HEK293T (cell line): ENCODE measurements around the gene LEAP2.

Experiments
- CTCF ChIA-PET: fragments of 350-600 bp; formaldehyde crosslinking; extraction: SDS; loops from one replicate; lab custom pipeline; 2021; ENCODE audit warnings: antibody characterized with exemption, inconsistent platforms; lab: Yijun Ruan, JAX
- POLR2A ChIA-PET: fragments of 350-600 bp; formaldehyde crosslinking; extraction: SDS; loops from one replicate; lab custom pipeline; 2020; ENCODE audit warnings: antibody characterized with exemption, inconsistent platforms; lab: Yijun Ruan, JAX
- DNase-seq: peaks from one replicate; pipeline ENCODE4 v3.0.0; 2012; ENCODE audit warnings: mixed read lengths; ENCODE audit errors: extremely low spot score
- ARNT ChIP-seq: fragments of 450-650 bp; IDR thresholded peaks from 2 replicates; pipeline ENCODE4 v1.6.1; 2017; ENCODE audit warnings: mild to moderate bottlenecking
- BHLHE40 ChIP-seq: fragments of 450-650 bp; IDR thresholded peaks from 2 replicates; pipeline ENCODE4 v1.6.1; 2016; ENCODE audit warnings: mild to moderate bottlenecking, moderate library complexity, borderline replicate concordance
- CTBP1 ChIP-seq: fragments of 450-650 bp; IDR thresholded peaks from 2 replicates; pipeline ENCODE4 v1.6.1; 2016; ENCODE audit warnings: borderline replicate concordance
- ELF4 ChIP-seq: fragments of 450-650 bp; IDR thresholded peaks from 2 replicates; pipeline ENCODE4 v1.6.1; 2017; ENCODE audit warnings: antibody characterized with exemption
- FOXA1 ChIP-seq: fragments of 450-650 bp; IDR thresholded peaks from 2 replicates; pipeline ENCODE4 v1.6.1; 2016; ENCODE audit warnings: mild to moderate bottlenecking
- FOXK2 ChIP-seq: fragments of 450-650 bp; IDR thresholded peaks from 2 replicates; pipeline ENCODE4 v1.6.1; 2016; ENCODE audit warnings: mild to moderate bottlenecking
- FOXM1 ChIP-seq: fragments of 450-650 bp; IDR thresholded peaks from 2 replicates; pipeline ENCODE4 v1.6.1; 2017; ENCODE audit warnings: mild to moderate bottlenecking, borderline replicate concordance
- HDGF ChIP-seq: fragments of 450-650 bp; IDR thresholded peaks from 2 replicates; pipeline ENCODE4 v1.6.1; 2017; ENCODE audit warnings: antibody characterized with exemption, borderline replicate concordance
- L3MBTL2 ChIP-seq: fragments of 450-650 bp; conservative IDR thresholded peaks from 2 replicates; pipeline ENCODE4 v1.6.1; 2016; ENCODE audit warnings: mild to moderate bottlenecking
- LEF1 ChIP-seq: fragments of 450-650 bp; IDR thresholded peaks from 2 replicates; pipeline ENCODE4 v1.6.1; 2017; ENCODE audit warnings: mild to moderate bottlenecking, borderline replicate concordance
- NFRKB ChIP-seq: fragments of 450-650 bp; IDR thresholded peaks from 2 replicates; pipeline ENCODE4 v1.6.1; 2016; ENCODE audit warnings: mild to moderate bottlenecking, moderate library complexity
- SP1 ChIP-seq: fragments of 450-650 bp; IDR thresholded peaks from 2 replicates; pipeline ENCODE4 v1.6.1; 2017
- SUZ12 ChIP-seq: fragments of 450-650 bp; IDR thresholded peaks from 2 replicates; pipeline ENCODE4 v1.6.1; 2016; ENCODE audit warnings: mild to moderate bottlenecking
- TARDBP ChIP-seq: fragments of 450-650 bp; IDR thresholded peaks from 2 replicates; pipeline ENCODE4 v1.6.1; 2016
- ZNF384 ChIP-seq: fragments of 450-650 bp; IDR thresholded peaks from 2 replicates; pipeline ENCODE4 v1.6.1; 2016
- TF ChIP-seq, protein P1 (sequence below): fragments of 450-650 bp; IDR thresholded peaks from 2 replicates; pipeline ENCODE4 v1.6.1; 2016

LEAP2 gene

DNA sequence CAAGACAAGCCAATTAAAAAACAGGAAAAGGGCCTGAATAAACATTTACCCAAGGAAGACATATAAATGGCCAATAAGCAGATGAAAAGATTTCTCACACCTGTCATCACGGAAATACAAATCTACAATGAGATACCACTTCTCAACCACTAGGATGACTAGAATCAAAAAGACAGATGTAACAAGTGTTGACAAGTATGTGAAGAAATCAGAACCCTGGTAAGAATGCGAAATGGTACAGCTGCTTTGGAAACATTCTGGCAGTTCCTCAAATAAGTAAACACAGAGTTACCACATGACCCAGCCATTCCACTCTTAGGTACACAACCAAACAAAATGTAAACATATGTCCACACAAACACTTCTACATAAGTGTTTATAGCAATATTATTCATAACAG, 32.5 kb downstream of the LEAP2 start:
- ChIA-PET POLR2A (no interaction called here), CTCF (interaction anchor here (0.6 kb wide), 1 partner anchor 54 kb away, joined by 3 read pairs; no protein-coding TSS in a partner anchor)
- DNase-seq = no peak
- TF ChIP-seq BHLHE40 = no peak
- TF ChIP-seq LEF1 = no peak
- no peak for TF ChIP-seq SUZ12
- no peak for TF ChIP-seq HDGF
- no peak for TF ChIP-seq ZNF384
- TF ChIP-seq, protein P1, sequence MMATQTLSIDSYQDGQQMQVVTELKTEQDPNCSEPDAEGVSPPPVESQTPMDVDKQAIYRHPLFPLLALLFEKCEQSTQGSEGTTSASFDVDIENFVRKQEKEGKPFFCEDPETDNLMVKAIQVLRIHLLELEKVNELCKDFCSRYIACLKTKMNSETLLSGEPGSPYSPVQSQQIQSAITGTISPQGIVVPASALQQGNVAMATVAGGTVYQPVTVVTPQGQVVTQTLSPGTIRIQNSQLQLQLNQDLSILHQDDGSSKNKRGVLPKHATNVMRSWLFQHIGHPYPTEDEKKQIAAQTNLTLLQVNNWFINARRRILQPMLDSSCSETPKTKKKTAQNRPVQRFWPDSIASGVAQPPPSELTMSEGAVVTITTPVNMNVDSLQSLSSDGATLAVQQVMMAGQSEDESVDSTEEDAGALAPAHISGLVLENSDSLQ = no peak
- TF ChIP-seq ARNT = no peak
- TF ChIP-seq FOXA1 = no peak
- no peak for TF ChIP-seq SP1
- TF ChIP-seq NFRKB = no peak
- TF ChIP-seq L3MBTL2 = no peak
- TF ChIP-seq TARDBP = no peak
- no peak for TF ChIP-seq CTBP1
- no peak for TF ChIP-seq ELF4
- no peak for TF ChIP-seq FOXM1

DNA sequence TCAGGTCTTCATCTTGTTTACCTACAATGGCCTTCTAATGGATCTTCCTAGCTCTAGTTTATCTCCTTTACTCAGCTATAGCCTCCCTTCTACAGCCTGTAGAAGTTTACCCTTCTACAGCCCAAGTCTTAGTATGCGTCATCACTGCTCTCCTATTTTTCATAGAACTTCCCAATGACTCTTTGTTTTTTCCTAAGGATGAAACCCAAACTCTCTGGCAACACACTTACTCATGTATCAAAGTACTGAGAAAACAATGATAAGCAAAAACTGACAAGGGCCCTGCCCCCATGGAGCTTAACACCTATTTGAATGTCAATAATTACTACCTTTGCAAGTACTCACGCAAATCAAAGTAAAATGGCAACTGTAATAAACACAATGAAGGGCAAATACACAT, 33.7 kb downstream of the LEAP2 start:
- no peak for DNase-seq
- CTCF ChIA-PET = no interaction called here

DNA sequence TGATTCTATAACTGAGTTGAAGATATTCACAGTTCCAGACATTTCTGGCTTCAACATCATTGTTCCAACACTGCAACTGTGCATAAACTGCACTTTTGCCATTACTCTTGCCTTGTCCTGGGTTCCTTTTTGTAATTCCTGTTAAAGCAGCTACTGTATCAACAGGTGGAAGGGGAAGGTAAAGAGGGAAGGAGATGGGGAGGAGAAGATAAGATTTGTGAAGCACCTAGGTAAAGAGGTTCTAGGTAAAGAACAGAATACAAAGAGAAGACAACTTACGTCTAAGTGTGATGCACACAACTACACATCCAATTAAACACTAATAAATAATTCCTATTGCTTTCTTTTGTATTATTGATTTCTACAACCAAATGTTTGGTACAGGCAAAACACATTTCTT, 36.2 kb downstream of the LEAP2 start:
- ChIA-PET CTCF (interaction anchor here (0.6 kb wide), 1 partner anchor 70 kb away, joined by 3 read pairs; no protein-coding TSS in a partner anchor), POLR2A (no interaction called here)
- TF ChIP-seq HDGF (no peak), L3MBTL2 (no peak), SUZ12 (no peak), ZNF384 (no peak), FOXM1 (no peak), FOXK2 (no peak), FOXA1 (no peak), CTBP1 (no peak), LEF1 (no peak), SP1 (no peak)
- TF ChIP-seq, protein P1 = no peak
- DNase-seq = no peak

More for the DNA sequence above, 33.7 kb downstream of the LEAP2 start:
- TF ChIP-seq FOXA1 (no peak), FOXK2 (no peak), HDGF (no peak), TARDBP (no peak), L3MBTL2 (no peak), SP1 (no peak), ELF4 (no peak), SUZ12 (no peak), BHLHE40 (no peak), NFRKB (no peak), ARNT (no peak), LEF1 (no peak), CTBP1 (no peak)
- TF ChIP-seq, protein P1 = no peak
- POLR2A ChIA-PET = no interaction called here

DNA sequence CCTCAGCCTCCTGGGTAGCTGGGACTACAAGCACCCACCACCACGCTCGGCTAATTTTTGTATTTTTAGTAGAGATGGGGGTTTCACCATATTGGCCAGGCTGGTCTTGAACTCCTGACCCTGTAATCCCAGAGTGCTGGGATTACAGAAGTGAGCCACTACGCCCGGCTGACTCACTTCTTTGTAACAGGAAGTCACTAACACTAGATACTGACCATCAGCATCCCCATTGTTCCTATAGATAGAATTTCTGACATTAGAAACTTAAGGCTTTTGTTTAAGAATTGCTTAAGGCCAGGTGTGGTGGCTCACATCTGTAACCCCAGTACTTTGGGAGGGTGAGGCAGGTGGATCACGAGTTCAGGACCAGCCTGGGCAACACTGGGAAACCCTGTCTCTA, 42.2 kb downstream of the LEAP2 start:
- POLR2A ChIA-PET = no interaction called here
- CTCF ChIA-PET = no interaction called here
- no peak for DNase-seq
- TF ChIP-seq ELF4 (no peak), CTBP1 (no peak), HDGF (no peak), TARDBP (no peak)
- TF ChIP-seq, protein P1 = no peak

DNA sequence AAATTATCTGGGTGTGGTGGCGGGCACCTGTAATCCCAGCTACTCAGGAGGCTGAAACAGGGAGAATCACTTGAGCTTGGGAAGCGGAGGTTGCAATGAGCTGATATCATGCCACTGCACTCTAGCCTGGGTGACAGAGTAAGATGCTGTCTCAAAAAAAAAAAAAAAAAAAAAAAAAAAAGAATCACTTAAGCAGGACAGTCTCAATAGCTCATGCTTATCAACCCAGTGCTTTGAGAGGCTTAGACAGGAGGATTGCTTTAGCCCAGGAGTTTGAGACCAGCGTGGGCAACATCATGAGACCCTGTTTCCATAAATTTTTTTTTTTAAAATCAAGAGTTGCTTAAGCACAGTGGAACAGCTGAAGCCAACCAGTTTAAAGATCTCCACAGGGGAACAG, 42.6 kb downstream of the LEAP2 start:
- POLR2A ChIA-PET = no interaction called here
- TF ChIP-seq HDGF (no peak), SUZ12 (no peak), TARDBP (no peak), LEF1 (no peak), SP1 (no peak)
- no peak for DNase-seq
- CTCF ChIA-PET = no interaction called here
